Measurements from ENCODE around the gene NAIF1. TPM values are rescaled to one million over a fixed set of nuclear protein-coding genes. Genes with fewer than 3 reads are reported as not detected.

The NAIF1 gene
- polyA plus RNA-seq, 1 of the 3 experiments (the other 2 are of a cell fraction): 14.8 TPM

DNA sequence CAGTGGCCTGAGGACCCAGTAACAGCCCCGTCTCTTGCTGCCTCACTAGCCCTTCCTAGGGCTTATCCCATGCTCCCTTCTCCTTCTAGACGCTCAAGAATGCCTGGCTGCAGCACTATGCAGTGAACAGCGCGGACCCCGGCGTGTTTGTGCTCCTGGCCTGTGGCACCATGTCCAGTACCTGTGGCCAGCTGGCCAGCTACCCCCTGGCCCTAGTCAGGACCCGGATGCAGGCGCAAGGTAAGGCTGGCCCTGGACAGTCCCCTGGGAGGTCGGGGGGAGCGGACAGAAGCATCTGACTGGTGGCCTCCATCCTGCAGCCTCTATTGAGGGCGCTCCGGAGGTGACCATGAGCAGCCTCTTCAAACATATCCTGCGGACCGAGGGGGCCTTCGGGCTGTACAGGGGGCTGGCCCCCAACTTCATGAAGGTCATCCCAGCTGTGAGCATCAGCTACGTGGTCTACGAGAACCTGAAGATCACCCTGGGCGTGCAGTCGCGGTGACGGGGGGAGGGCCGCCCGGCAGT lies 39.9 kb upstream of the NAIF1 start:
- POLR2A ChIA-PET: interaction anchor here (1.7 kb wide), 1 partner anchor 13 kb away, joined by 5 read pairs; no protein-coding TSS in a partner anchor
- CTCF ChIA-PET: interaction anchor here (1.0 to 18.8 kb wide), 3 partner anchors 9 to 165 kb away, joined by 3 to 246 read pairs (median 6); no protein-coding TSS in a partner anchor
- no peak overlapping the region for H3K4me2 ChIP-seq
- no peaks in the 10 kb centered on the region for H4K20me1 ChIP-seq (ENCODE audit: insufficient read depth)
- 95% methylated on average over 7 of the region's 23 CpGs for WGBS (ENCODE audit: low lambda C conversion rate)
- H3K9ac ChIP-seq: no peak overlapping the region
- peaks cover 8% of the 10 kb centered on the region for H3F3A ChIP-seq (replicated peaks; ENCODE audit: insufficient read depth)
- H3K36me3 ChIP-seq (replicated peaks in 1 of 2; ENCODE audit: control insufficient read depth in 1 of 2, insufficient read depth in 2 of 2, low read length in 1 of 2): peaks cover 25 to 54% of the 10 kb centered on the region in 2 experiments
- H3K9me2 ChIP-seq: no peaks in the 10 kb centered on the region
- H3K79me2 ChIP-seq (ENCODE audit: insufficient read depth): peaks cover 4% of the 10 kb centered on the region; the same call in 1 of the 2 replicates
- no peak overlapping the region for H2AFZ ChIP-seq (ENCODE audit: low read depth)
- TF ChIP-seq ELF1 (IDR thresholded peaks at IDR 0.05) (no peak), FOXM1 (IDR thresholded peaks at IDR 0.05; ENCODE audit: low read depth) (no peak), EP300 (IDR thresholded peaks at IDR 0.05; ENCODE audit: borderline replicate concordance in 1 of 2, low read depth in 1 of 2, low read length in 1 of 2) (no peak), TCF12 (IDR thresholded peaks at IDR 0.05) (no peak), NRF1 (IDR thresholded peaks at IDR 0.05; ENCODE audit: low read depth, low read length) (no peak), RCOR1 (IDR thresholded peaks at IDR 0.05; ENCODE audit: low read length) (no peak), CTCF (IDR thresholded peaks at IDR 0.05) (no peak), RXRA (IDR thresholded peaks at IDR 0.05; ENCODE audit: borderline replicate concordance, low read depth) (no peak), NFIC (IDR thresholded peaks at IDR 0.05; ENCODE audit: borderline replicate concordance) (no peak)
- TF ChIP-seq, protein P1, sequence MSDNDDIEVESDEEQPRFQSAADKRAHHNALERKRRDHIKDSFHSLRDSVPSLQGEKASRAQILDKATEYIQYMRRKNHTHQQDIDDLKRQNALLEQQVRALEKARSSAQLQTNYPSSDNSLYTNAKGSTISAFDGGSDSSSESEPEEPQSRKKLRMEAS (IDR thresholded peaks at IDR 0.05; ENCODE audit: low read depth): no peak
- TF ChIP-seq, protein P2, sequence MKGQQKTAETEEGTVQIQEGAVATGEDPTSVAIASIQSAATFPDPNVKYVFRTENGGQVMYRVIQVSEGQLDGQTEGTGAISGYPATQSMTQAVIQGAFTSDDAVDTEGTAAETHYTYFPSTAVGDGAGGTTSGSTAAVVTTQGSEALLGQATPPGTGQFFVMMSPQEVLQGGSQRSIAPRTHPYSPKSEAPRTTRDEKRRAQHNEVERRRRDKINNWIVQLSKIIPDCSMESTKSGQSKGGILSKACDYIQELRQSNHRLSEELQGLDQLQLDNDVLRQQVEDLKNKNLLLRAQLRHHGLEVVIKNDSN (IDR thresholded peaks at IDR 0.05; ENCODE audit: borderline replicate concordance, low read depth): no peak
- no peak overlapping the region for H3K27ac ChIP-seq (ENCODE audit: low read depth in 2 of 2, low read length in 1 of 2)
- no peak for DNase-seq
- H3K9me3 ChIP-seq: no peaks in the 10 kb centered on the region
- no peaks in the 10 kb centered on the region for H3K27me3 ChIP-seq (ENCODE audit: insufficient read depth)
- H3K4me1 ChIP-seq (ENCODE audit: control insufficient read depth in 1 of 2, insufficient read depth in 2 of 2, low read depth in 1 of 2, low read length in 1 of 2): peaks cover 0 to 6% of the 10 kb centered on the region in 2 experiments; a peak in 1 of 4 replicates
- no peak overlapping the region for H3K4me3 ChIP-seq (ENCODE audit: low read depth in 2 of 2, low read length in 1 of 2)

DNA sequence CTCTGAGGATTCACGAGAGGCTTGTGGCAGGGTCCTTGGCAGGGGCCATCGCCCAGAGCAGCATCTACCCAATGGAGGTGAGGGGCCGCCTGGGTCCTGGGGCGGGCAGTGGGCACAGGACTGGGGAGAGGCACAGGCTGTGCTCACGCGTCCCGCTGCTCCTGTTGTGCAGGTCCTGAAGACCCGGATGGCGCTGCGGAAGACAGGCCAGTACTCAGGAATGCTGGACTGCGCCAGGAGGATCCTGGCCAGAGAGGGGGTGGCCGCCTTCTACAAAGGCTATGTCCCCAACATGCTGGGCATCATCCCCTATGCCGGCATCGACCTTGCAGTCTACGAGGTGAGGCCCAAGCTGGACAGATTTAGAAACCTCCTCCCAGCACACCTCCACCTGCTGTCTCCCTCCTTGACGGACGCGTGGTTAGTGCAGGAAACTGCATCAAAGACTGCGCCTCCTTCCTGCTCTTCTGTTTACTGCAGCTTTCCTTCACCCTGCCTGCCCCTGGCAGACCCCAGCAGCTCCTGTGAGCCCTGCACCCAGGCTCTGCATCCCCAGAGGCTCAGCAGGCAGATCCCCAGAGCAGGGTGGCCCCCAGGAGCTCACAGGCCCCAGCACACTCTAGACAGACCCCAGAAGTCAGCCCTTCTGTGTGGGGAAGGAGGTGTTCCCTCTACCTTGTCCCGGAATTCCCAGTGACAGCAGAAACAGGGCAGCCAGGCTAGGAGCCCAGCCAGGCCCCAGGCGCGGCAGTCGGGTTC lies 39.2 kb upstream of the NAIF1 start:
- DNase-seq: peak; percentile 16
- POLR2A ChIA-PET: interaction anchor here (1.7 kb wide), 1 partner anchor 12 kb away, joined by 5 read pairs; no protein-coding TSS in a partner anchor
- no peak overlapping the region for H2AFZ ChIP-seq (ENCODE audit: low read depth)
- H3K4me1 ChIP-seq (ENCODE audit: control insufficient read depth in 1 of 2, insufficient read depth in 2 of 2, low read depth in 1 of 2, low read length in 1 of 2): peaks cover 0 to 6% of the 10 kb centered on the region in 2 experiments; a peak in 1 of 4 replicates
- no peak overlapping the region for H3K9ac ChIP-seq
- no peak overlapping the region for H3K4me3 ChIP-seq (ENCODE audit: low read depth in 2 of 2, low read length in 1 of 2)
- H3K27ac ChIP-seq (ENCODE audit: low read depth in 2 of 2, low read length in 1 of 2): no peak overlapping the region
- no peaks in the 10 kb centered on the region for H3K9me3 ChIP-seq
- TF ChIP-seq GABPA (IDR thresholded peaks at IDR 0.05; ENCODE audit: low read depth) (no peak), POLR2AphosphoS5 (IDR thresholded peaks at IDR 0.05; ENCODE audit: low read depth, low read length) (no peak), JUND (IDR thresholded peaks at IDR 0.05) (no peak), TAF1 (IDR thresholded peaks at IDR 0.05; ENCODE audit: borderline replicate concordance, low read depth, low read length) (no peak), SIN3A (IDR thresholded peaks at IDR 0.05; ENCODE audit: borderline replicate concordance, low read depth, low read length) (no peak), ELF1 (IDR thresholded peaks at IDR 0.05) (no peak), YY1 (IDR thresholded peaks at IDR 0.05; ENCODE audit: low read depth) (no peak), MXI1 (IDR thresholded peaks at IDR 0.05; ENCODE audit: low read depth, low read length) (no peak), MEF2A (IDR thresholded peaks at IDR 0.05; ENCODE audit: borderline replicate concordance, low read depth) (no peak)
- TF ChIP-seq, protein P1 (IDR thresholded peaks at IDR 0.05; ENCODE audit: low read depth): no peak
- H3K9me2 ChIP-seq: no peaks in the 10 kb centered on the region
- CTCF ChIA-PET: interaction anchor here (18.8 kb wide), 1 partner anchor 9 kb away, joined by 246 read pairs; no protein-coding TSS in a partner anchor
- no peaks in the 10 kb centered on the region for H3K27me3 ChIP-seq (ENCODE audit: insufficient read depth)
- no peak overlapping the region for H3K4me2 ChIP-seq
- H3F3A ChIP-seq (replicated peaks; ENCODE audit: insufficient read depth): peaks cover 8% of the 10 kb centered on the region
- 95% methylated on average over 12 of the region's 23 CpGs for WGBS (ENCODE audit: low lambda C conversion rate)
- no peaks in the 10 kb centered on the region for H4K20me1 ChIP-seq (ENCODE audit: insufficient read depth)
- peaks cover 4% of the 10 kb centered on the region; the same call in 1 of the 2 replicates for H3K79me2 ChIP-seq (ENCODE audit: insufficient read depth)
- peaks cover 25 to 59% of the 10 kb centered on the region in 2 experiments for H3K36me3 ChIP-seq (replicated peaks in 1 of 2; ENCODE audit: control insufficient read depth in 1 of 2, insufficient read depth in 2 of 2, low read length in 1 of 2)

Measured in SK-N-SH (cell line).